CD4-positive, alpha-beta memory T cell (primary cell): ENCODE data around the gene KMT5C. TPM values are rescaled to one million over a fixed set of nuclear protein-coding genes. Genes with fewer than 3 reads are reported as not detected.
A peak's percentile ranks its signal among the peaks of the same experiment; 100 is the strongest.

Experiments
- CTCF ChIA-PET: fragments of 350-600 bp; sonication (Branson Sonifier 250); formaldehyde crosslinking; loops from one replicate; lab custom pipeline; 2021; ENCODE audit warnings: inconsistent platforms; ENCODE audit not compliant: partially characterized antibody; lab: Charles Lee
- POLR2A ChIA-PET: fragments of 350-600 bp; sonication (Branson Sonifier 250); formaldehyde crosslinking; loops from one replicate; lab custom pipeline; 2021; ENCODE audit not compliant: partially characterized antibody; lab: Charles Lee
- DNase-seq, 5 donors: peaks; one replicate each; pipeline versions ENCODE4 v3.0.0 to v3.0.0-alpha.2; 2020 to 2022; ENCODE audit warnings: mixed read lengths in 1 of 5
- H3K27ac ChIP-seq: one replicate; pipeline ENCODE4 v1.7.0; 2013; ENCODE audit warnings: low read depth, low read length
- H3K27me3 ChIP-seq: 2 replicates; pipeline ENCODE4 v1.7.0; 2013; ENCODE audit warnings: mild to moderate bottlenecking, low read length, moderate library complexity; ENCODE audit not compliant: insufficient read depth
- H3K36me3 ChIP-seq: 2 replicates; pipeline ENCODE4 v1.7.0; 2013; ENCODE audit warnings: mild to moderate bottlenecking, low read length, moderate library complexity; ENCODE audit not compliant: insufficient read depth
- H3K4me1 ChIP-seq: 2 replicates; pipeline ENCODE4 v1.7.0; 2013; ENCODE audit warnings: mild to moderate bottlenecking, low read length, moderate library complexity; ENCODE audit not compliant: insufficient read depth
- H3K4me3 ChIP-seq, 2 donors: one replicate each; pipeline ENCODE4 v1.7.0; 2013; ENCODE audit warnings: low read length in 2 of 2, mild to moderate bottlenecking in 1 of 2
- H3K9me3 ChIP-seq, 2 donors: one replicate each; pipeline ENCODE4 v1.7.0; 2013; ENCODE audit warnings: low read length in 2 of 2, control low read depth in 1 of 2; ENCODE audit not compliant: control insufficient read depth in 1 of 2
- H3K27ac Mint-ChIP-seq, 7 donors: one replicate each; pipeline ENCODE4 v1.8.0; 2020 to 2021; ENCODE audit warnings: mixed read lengths in 7 of 7, mild to moderate bottlenecking in 6 of 7, inconsistent platforms in 3 of 7, moderate library complexity in 3 of 7
- H3K27me3 Mint-ChIP-seq, 2 donors: one replicate each; pipeline ENCODE4 v1.8.0; 2020 to 2021; ENCODE audit warnings: mixed read lengths in 2 of 2
- H3K36me3 Mint-ChIP-seq, 2 donors: one replicate each; pipeline ENCODE4 v1.8.0; 2020 to 2021; ENCODE audit warnings: mixed read lengths in 2 of 2, inconsistent platforms in 1 of 2, mild to moderate bottlenecking in 1 of 2
- H3K4me1 Mint-ChIP-seq, 4 donors: one replicate each; pipeline ENCODE4 v1.8.0; 2020 to 2021; ENCODE audit warnings: mixed read lengths in 4 of 4, mild to moderate bottlenecking in 1 of 4
- H3K4me3 Mint-ChIP-seq, 8 donors: one replicate each; pipeline ENCODE4 v1.8.0; 2020 to 2021; ENCODE audit warnings: mixed read lengths in 8 of 8, mild to moderate bottlenecking in 7 of 8, moderate library complexity in 6 of 8, inconsistent platforms in 3 of 8
- H3K9me3 Mint-ChIP-seq, 8 donors: one replicate each; pipeline ENCODE4 v1.8.0; 2020 to 2021; ENCODE audit warnings: mixed read lengths in 8 of 8, mild to moderate bottlenecking in 5 of 8, inconsistent platforms in 3 of 8, moderate library complexity in 1 of 8
- intact Hi-C: fragments of 100-400 bp; cut with micrococcal nuclease; formaldehyde crosslinking; loops from one replicate; pipeline ENCODE4 v1.15.1; 2023
- polyA plus RNA-seq, 2 donors: library from polyadenylated mRNA; unstranded; fragments of 300-500 nt; fragmentation: Illumina TruSeq; gene quantifications; one replicate each; pipeline ENCODE4 v1.2.3, GENCODE V29; 2021
- total RNA-seq, 2 experiments: library from RNA; stranded (reverse); gene quantifications; one replicate each; pipeline ENCODE4 v1.2.3, GENCODE V29; 2021

KMT5C gene
- total and polyA plus RNA-seq, 4 experiments from 2014 or later = 0.60 to 23.5 (median 12.3) TPM

DNA sequence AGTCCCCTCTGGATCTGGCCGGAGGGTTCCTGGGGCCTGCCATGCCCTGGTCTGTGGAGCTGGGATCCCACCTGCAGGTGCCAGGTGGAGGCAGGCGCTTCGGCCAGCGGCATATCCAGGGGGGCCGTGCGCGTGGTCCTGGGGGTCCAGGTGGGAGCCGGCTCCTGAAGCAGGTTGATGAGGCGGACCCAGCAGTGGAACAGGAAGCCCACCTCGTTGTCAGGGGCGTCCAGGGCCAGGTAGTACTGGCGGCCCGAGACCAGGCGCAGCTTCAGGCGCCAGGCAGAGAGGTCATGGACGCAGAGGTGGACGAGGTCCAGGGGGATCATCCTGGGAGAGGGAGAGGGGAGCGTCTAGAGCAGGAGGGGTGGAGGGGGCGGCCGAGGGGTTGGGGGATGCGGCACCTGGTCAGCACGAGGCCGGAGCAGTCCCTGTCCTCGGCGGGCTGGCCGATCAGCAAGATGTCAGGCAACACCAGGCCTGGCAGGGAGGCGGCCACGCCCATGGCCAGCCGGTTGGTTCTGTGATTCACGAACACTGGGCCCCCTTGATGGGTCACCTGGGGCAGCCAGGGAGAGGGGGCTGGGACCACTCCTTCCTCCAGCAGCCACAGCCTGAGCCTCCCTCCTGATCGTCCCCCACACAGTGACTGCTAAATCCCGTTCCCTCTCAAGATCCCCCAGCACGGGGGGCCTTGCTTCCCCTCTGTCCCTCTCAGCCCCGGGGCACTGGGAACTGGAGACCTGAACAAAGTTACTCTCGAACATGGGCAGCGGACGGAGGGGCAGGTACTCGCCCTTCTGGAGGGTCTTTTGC lies 22.7 kb downstream of the KMT5C start:
- H3K4me1 Mint-ChIP-seq = no peaks in the 10 kb centered on the region
- no peak overlapping the region for H3K27ac Mint-ChIP-seq
- Histone ChIP-seq H3K27me3 (peaks cover under 1% of the 10 kb centered on the region), H3K36me3 (no peaks in the 10 kb centered on the region), H3K4me1 (no peaks in the 10 kb centered on the region), H3K9me3 (no peaks in the 10 kb centered on the region), H3K27ac (no peak overlapping the region), H3K4me3 (no peak overlapping the region)
- no peaks in the 10 kb centered on the region for H3K36me3 Mint-ChIP-seq
- intact Hi-C loops = no loop called here
- no peak overlapping the region for H3K4me3 Mint-ChIP-seq
- H3K9me3 Mint-ChIP-seq = no peaks in the 10 kb centered on the region
- peaks cover 4 to 10% of the 10 kb centered on the region in 2 donors for H3K27me3 Mint-ChIP-seq
- ChIA-PET CTCF (no interaction called here), POLR2A (no interaction called here)
- no peak for DNase-seq

DNA sequence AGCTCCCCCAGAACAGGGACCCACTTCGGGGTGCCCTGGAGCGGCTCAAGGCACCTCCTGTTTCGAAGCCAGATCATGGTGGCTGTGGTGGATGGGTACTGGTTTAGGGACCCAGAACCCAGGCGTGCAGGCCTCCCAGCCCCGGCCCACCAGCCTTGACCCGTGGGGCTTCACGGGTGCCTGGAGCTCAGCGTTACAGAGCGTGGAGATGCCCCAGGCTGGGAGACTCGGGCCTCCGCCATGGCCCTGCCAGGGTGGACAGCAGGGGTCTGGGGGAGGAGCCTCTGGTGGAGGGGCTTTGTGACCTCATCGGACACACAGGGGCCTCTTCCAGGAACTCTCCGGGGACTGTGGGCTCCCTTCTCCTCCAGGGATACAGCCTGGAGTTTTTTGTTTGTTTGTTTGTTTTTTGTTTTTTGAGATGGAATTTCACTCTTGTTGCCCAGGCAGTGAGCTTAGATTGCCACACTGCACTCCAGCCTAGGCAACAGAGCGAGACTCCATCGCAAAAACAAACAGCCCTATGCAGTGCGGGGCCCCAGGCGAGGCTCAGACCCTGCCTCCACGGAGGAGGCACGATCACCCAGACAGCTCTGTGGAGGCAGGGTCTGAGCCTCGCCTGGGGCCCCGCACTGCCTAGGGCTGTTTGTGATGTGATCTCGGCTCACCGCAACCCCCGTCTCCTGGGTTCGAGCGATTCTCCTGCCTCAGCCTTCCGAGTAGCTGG lies 23.5 kb downstream of the KMT5C start, which contains the start of gene GARIN5B:
Gene GARIN5B (minus strand): TSS at position 271 of the 727 bp plus-strand sequence. CDS start 194 bp downstream, at position 77.
- DNase-seq = no peak
- H3K9me3 Mint-ChIP-seq = no peaks in the 10 kb centered on the region
- Histone ChIP-seq H3K4me3 (no peak within 1 kb of the TSS), H3K9me3 (no peaks in the 10 kb centered on the region), H3K27ac (no peak within 1 kb of the TSS), H3K36me3 (no peaks in the 10 kb centered on the region), H3K4me1 (no peaks in the 10 kb centered on the region), H3K27me3 (no peaks in the 10 kb centered on the region)
- CTCF ChIA-PET = interaction anchor here (0.6 kb wide), 1 partner anchor 152 kb away, joined by 3 read pairs; no protein-coding TSS in a partner anchor
- POLR2A ChIA-PET = no interaction called here
- H3K36me3 Mint-ChIP-seq = no peaks in the 10 kb centered on the region
- H3K4me1 Mint-ChIP-seq = no peaks in the 10 kb centered on the region
- intact Hi-C loops = no loop called here
- no peak within 1 kb of the TSS for H3K27ac Mint-ChIP-seq
- H3K27me3 Mint-ChIP-seq = peaks cover 5 to 10% of the 10 kb centered on the region in 2 donors
- H3K4me3 Mint-ChIP-seq = no peak within 1 kb of the TSS

DNA sequence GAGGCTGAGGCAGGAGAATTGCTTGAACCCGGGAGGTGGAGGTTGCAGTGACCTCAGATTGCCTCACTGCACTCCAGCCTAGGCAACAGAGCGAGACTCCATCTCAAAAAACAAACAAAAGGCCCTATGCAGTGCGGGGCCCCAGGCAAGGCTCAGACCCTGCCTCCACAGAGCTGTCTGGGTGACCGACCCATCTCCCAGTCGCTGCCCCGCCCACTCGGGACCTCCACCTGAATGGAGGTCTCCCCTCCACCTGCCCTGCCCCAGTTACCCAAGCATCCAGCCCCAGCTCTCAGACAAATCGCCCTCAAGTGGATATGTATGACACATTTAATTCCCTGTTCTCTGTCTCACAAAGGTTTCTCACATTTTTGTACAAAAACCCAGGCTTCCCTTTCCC lies 25.6 kb downstream of the KMT5C start:
- peaks cover 7% of the 10 kb centered on the region for H3K4me1 ChIP-seq
- H3K27me3 Mint-ChIP-seq = peaks cover 7 to 16% of the 10 kb centered on the region in 2 donors
- H3K27ac Mint-ChIP-seq = peak overlapping the region in 1 of 7 donors; percentile 29
- POLR2A ChIA-PET = no interaction called here
- peaks cover 2 to 5% (median 3%) of the 10 kb centered on the region in 4 donors for H3K4me1 Mint-ChIP-seq
- no peaks in the 10 kb centered on the region for H3K9me3 ChIP-seq
- intact Hi-C loops = no loop called here
- peaks cover 10% of the 10 kb centered on the region for H3K27me3 ChIP-seq
- no peak overlapping the region for H3K27ac ChIP-seq
- H3K36me3 Mint-ChIP-seq = no peaks in the 10 kb centered on the region
- H3K4me3 ChIP-seq = no peak overlapping the region
- no peak overlapping the region for H3K4me3 Mint-ChIP-seq
- H3K36me3 ChIP-seq = no peaks in the 10 kb centered on the region
- DNase-seq = no peak
- CTCF ChIA-PET = no interaction called here
- no peaks in the 10 kb centered on the region for H3K9me3 Mint-ChIP-seq

DNA sequence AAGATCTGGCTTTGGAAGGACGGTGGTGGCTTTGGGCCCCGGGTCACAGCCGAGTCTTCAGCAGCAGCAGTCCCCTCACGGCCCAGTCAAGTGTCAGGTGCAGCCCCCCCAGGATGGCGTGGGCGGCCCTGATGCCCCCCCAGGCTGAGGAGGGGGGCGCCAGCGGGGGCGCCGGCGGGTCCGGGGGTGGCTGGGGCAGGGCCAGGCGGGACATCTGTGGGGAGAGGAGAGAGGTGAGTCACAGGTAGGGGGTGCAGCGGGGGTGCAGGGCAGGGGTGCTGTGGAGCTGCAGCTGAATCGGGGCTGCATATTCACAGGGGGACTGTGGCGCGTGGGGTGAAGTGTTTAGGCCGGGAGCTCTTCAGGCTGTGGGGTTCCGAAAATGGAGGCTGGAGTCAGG lies 26.3 kb downstream of the KMT5C start:
- Mint-ChIP-seq H3K36me3 (no peaks in the 10 kb centered on the region), H3K27me3 (peaks cover 13 to 20% of the 10 kb centered on the region in 2 donors), H3K9me3 (peaks cover 0 to 4% (median 0%) of the 10 kb centered on the region in 8 donors), H3K4me3 (no peak overlapping the region), H3K27ac (no peak overlapping the region), H3K4me1 (peaks cover 4 to 5% (median 5%) of the 10 kb centered on the region in 4 donors)
- Histone ChIP-seq H3K36me3 (no peaks in the 10 kb centered on the region), H3K4me1 (peaks cover 7% of the 10 kb centered on the region), H3K27ac (no peak overlapping the region), H3K4me3 (no peak overlapping the region), H3K27me3 (peaks cover 16% of the 10 kb centered on the region), H3K9me3 (no peaks in the 10 kb centered on the region)
- no peak for DNase-seq
- POLR2A ChIA-PET = no interaction called here
- CTCF ChIA-PET = no interaction called here
- intact Hi-C loops = no loop called here

DNA sequence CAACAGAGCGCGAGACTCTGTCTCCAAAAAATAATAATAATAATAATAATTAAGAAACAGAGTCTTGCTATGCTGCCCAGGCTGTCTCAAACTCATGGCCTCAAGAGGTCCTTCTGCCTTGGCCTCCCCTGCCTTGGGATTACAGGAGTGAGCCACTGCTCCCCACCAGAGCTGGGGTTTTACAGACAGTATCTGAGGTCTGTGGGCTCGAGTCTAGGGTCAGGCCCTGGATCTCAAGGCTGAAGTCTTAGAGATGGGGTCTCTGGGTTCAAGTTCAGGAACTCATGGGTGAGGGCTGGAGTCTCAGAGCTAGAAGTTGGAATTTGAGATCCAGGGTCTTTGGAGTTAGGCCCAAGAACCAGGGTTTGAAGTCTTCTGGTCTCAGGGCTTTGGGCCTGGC lies 27.1 kb downstream of the KMT5C start:
- H3K36me3 Mint-ChIP-seq = no peaks in the 10 kb centered on the region
- CTCF ChIA-PET = no interaction called here
- POLR2A ChIA-PET = interaction anchor here (0.9 kb wide), 1 partner anchor 49 kb away, joined by 3 read pairs; no protein-coding TSS in a partner anchor
- peaks cover 19 to 27% of the 10 kb centered on the region in 2 donors for H3K27me3 Mint-ChIP-seq
- Histone ChIP-seq H3K27ac (no peak overlapping the region), H3K27me3 (peaks cover 19% of the 10 kb centered on the region), H3K9me3 (no peaks in the 10 kb centered on the region), H3K4me3 (no peak overlapping the region), H3K4me1 (peaks cover 7% of the 10 kb centered on the region), H3K36me3 (no peaks in the 10 kb centered on the region)
- no peak for DNase-seq
- no peak overlapping the region for H3K27ac Mint-ChIP-seq
- peaks cover 0 to 4% (median 0%) of the 10 kb centered on the region in 8 donors for H3K9me3 Mint-ChIP-seq
- H3K4me3 Mint-ChIP-seq = peak overlapping the region in 2 of 8 donors; percentile 12 to 21
- intact Hi-C loops = no loop called here
- H3K4me1 Mint-ChIP-seq = peaks cover 4 to 5% (median 5%) of the 10 kb centered on the region in 4 donors

DNA sequence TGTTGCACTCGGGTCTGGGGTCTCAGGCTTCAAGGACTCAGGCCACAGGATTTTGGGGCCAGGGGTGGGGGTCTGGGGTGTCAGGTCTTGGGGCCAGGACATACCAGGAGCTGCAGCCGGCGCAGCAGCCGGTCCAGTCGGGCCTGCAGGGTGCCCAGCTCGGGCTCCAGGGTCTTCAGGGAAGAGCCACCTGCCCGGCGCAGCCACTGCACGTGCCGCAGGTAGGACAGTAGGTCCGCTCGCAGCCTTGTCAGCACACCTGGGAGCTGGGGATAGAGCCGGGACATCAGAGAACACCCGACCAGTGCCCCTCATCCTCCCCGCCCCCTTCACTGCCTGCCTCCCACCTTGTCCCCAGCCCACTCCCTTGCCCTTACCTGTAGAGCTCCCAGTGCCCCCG lies 28.4 kb downstream of the KMT5C start:
- intact Hi-C loops = no loop called here
- POLR2A ChIA-PET = interaction anchor here (1.1 kb wide), 1 partner anchor 16 kb away, joined by 4 read pairs; the partner anchor contains the start of gene TMEM238
- H3K9me3 ChIP-seq = no peaks in the 10 kb centered on the region
- H3K36me3 ChIP-seq = no peaks in the 10 kb centered on the region
- H3K27ac ChIP-seq = no peak overlapping the region
- Mint-ChIP-seq H3K27ac (no peak overlapping the region), H3K9me3 (peaks cover 0 to 4% (median 0%) of the 10 kb centered on the region in 8 donors), H3K4me3 (peak overlapping the region in 1 of 8 donors; percentile 26), H3K36me3 (no peaks in the 10 kb centered on the region), H3K4me1 (peaks cover 4 to 8% (median 6%) of the 10 kb centered on the region in 4 donors), H3K27me3 (peaks cover 25 to 32% of the 10 kb centered on the region in 2 donors)
- peaks cover 7% of the 10 kb centered on the region for H3K4me1 ChIP-seq
- DNase-seq = no peak
- peaks cover 23% of the 10 kb centered on the region for H3K27me3 ChIP-seq
- no peak overlapping the region for H3K4me3 ChIP-seq
- CTCF ChIA-PET = no interaction called here
